ENCODE data around the gene FNDC3A. TPM values are rescaled to one million over a fixed set of nuclear protein-coding genes. Genes with fewer than 3 reads are reported as not detected.

The FNDC3A gene
- total RNA-seq, 2 experiments from 2014 or later: 25.7 to 26.6 TPM

GRCh38 chr13:49020328-49020727, 44.6 kb downstream of the FNDC3A start:
- peaks cover 25% of the 10 kb centered on the region for H3K36me3 Mint-ChIP-seq (ENCODE audit: low read depth)
- no peak overlapping the region for H3K27ac Mint-ChIP-seq
- ATAC-seq (no peak), DNase-seq (no peak)
- H3K4me1 Mint-ChIP-seq (ENCODE audit: low read depth): peaks cover 25% of the 10 kb centered on the region
- H3K4me3 Mint-ChIP-seq: no peak overlapping the region
- POLR2A ChIA-PET: interaction anchor here (0.7 to 1.2 kb wide), 2 partner anchors 40 to 45 kb away, joined by 3 read pairs; partner anchors contain the start of gene FNDC3A
- H3K9me3 Mint-ChIP-seq: peaks cover 5% of the 10 kb centered on the region
- H3K27me3 Mint-ChIP-seq: no peaks in the 10 kb centered on the region
- CTCF ChIA-PET: interaction anchor here (0.9 kb wide), 1 partner anchor 24 kb away, joined by 3 read pairs; no protein-coding TSS in a partner anchor
- intact Hi-C loops (cut with micrococcal nuclease): no loop called here
- no peak for TF ChIP-seq CTCF (IDR thresholded peaks at IDR 0.05)

GRCh38 chr13:49020940-49021553, 45.3 kb downstream of the FNDC3A start:
- intact Hi-C loops (cut with micrococcal nuclease): no loop called here
- Mint-ChIP-seq H3K4me3 (no peak overlapping the region), H3K27me3 (no peaks in the 10 kb centered on the region), H3K36me3 (ENCODE audit: low read depth) (peaks cover 25% of the 10 kb centered on the region), H3K4me1 (ENCODE audit: low read depth) (peaks cover 25% of the 10 kb centered on the region), H3K9me3 (peaks cover 5% of the 10 kb centered on the region), H3K27ac (peak overlapping the region; percentile 46)
- ChIA-PET CTCF (interaction anchor here (0.9 to 1.3 kb wide), 2 partner anchors 24 to 45 kb away, joined by 3 to 4 read pairs; partner anchors contain the start of gene FNDC3A), POLR2A (interaction anchor here (0.7 to 1.2 kb wide), 3 partner anchors 12 to 45 kb away, joined by 3 read pairs; partner anchors contain the start of gene FNDC3A)
- no peak for DNase-seq
- no peak for TF ChIP-seq CTCF (IDR thresholded peaks at IDR 0.05)
- peak; percentile 60 for ATAC-seq

- POLR2A ChIA-PET: no interaction called here
- intact Hi-C loops (cut with micrococcal nuclease): no loop called here
Observed at GRCh38 chr13:49021953-49022352, 46.2 kb downstream of the FNDC3A start.

GRCh38 chr13:49022472-49023144, 46.9 kb downstream of the FNDC3A start:
- DNase-seq (no peak), ATAC-seq (no peak)
- Mint-ChIP-seq H3K27ac (no peak overlapping the region), H3K36me3 (ENCODE audit: low read depth) (peaks cover 24% of the 10 kb centered on the region), H3K4me1 (ENCODE audit: low read depth) (peaks cover 25% of the 10 kb centered on the region), H3K27me3 (no peaks in the 10 kb centered on the region), H3K9me3 (peaks cover 3% of the 10 kb centered on the region), H3K4me3 (no peak overlapping the region)
- CTCF ChIA-PET: interaction anchor here (0.9 to 1.3 kb wide), 2 partner anchors 37 to 46 kb away, joined by 3 to 4 read pairs; partner anchors contain the start of gene FNDC3A
- POLR2A ChIA-PET: no interaction called here
- intact Hi-C loops (cut with micrococcal nuclease): no loop called here
- no peak for TF ChIP-seq CTCF (IDR thresholded peaks at IDR 0.05)

More at GRCh38 chr13:49021953-49022352, 46.2 kb downstream of the FNDC3A start:
- H3K27ac Mint-ChIP-seq: no peak overlapping the region
- ATAC-seq (no peak), DNase-seq (no peak)
- peaks cover 25% of the 10 kb centered on the region for H3K4me1 Mint-ChIP-seq (ENCODE audit: low read depth)
- no peak overlapping the region for H3K4me3 Mint-ChIP-seq
- CTCF ChIA-PET: interaction anchor here (0.9 to 1.3 kb wide), 2 partner anchors 37 to 46 kb away, joined by 3 to 4 read pairs; partner anchors contain the start of gene FNDC3A
- H3K27me3 Mint-ChIP-seq: no peaks in the 10 kb centered on the region
- peaks cover 5% of the 10 kb centered on the region for H3K9me3 Mint-ChIP-seq
- peaks cover 25% of the 10 kb centered on the region for H3K36me3 Mint-ChIP-seq (ENCODE audit: low read depth)
- no peak for TF ChIP-seq CTCF (IDR thresholded peaks at IDR 0.05)

- Mint-ChIP-seq H3K4me3 (no peak overlapping the region), H3K9me3 (peaks cover 3% of the 10 kb centered on the region), H3K27ac (no peak overlapping the region), H3K27me3 (no peaks in the 10 kb centered on the region), H3K4me1 (ENCODE audit: low read depth) (peaks cover 25% of the 10 kb centered on the region), H3K36me3 (ENCODE audit: low read depth) (peaks cover 28% of the 10 kb centered on the region)
- CTCF ChIA-PET: no interaction called here
- ATAC-seq (no peak), DNase-seq (no peak)
- POLR2A ChIA-PET: no interaction called here
- intact Hi-C loops (cut with micrococcal nuclease): no loop called here
- TF ChIP-seq CTCF (IDR thresholded peaks at IDR 0.05): no peak
Observed at GRCh38 chr13:49023431-49023830, 47.7 kb downstream of the FNDC3A start.

Measured in activated CD8-positive, alpha-beta T cell treated with anti-CD3 and anti-CD28 coated beads for 36 hours (primary cell).